Testis (tissue), 2 donors: ENCODE data around the gene POLDIP3.
"Not testable (repeated sequence)": the region's sequence is repeated elsewhere in the genome, so short reads cannot be mapped to it uniquely, and the experiment has no call there.

Source experiments
- CTCF ChIP-seq, 3 experiments: fragments of 450-650 bp in 2 of 3; fragments of 200-600 bp in 1 of 3; sonication (generic) in 1 of 3; IDR thresholded peaks; one replicate each; pipeline ENCODE4 v1.5.1; 2016 to 2019; ENCODE audit warnings: antibody characterized with exemption in 3 of 3, mild to moderate bottlenecking in 2 of 3, moderate library complexity in 1 of 3
- POLR2A ChIP-seq: fragments of 450-650 bp; IDR thresholded peaks from one replicate; pipeline ENCODE4 v1.6.1; 2017; ENCODE audit warnings: antibody characterized with exemption, mild to moderate bottlenecking, moderate library complexity

- not testable (repeated sequence) for TF ChIP-seq CTCF (IDR thresholded peaks at IDR 0.05); POLR2A
These were observed 78.0 kb downstream of the POLDIP3 start for GRCh38 chr22:42536634-42537033.
